NCI-H226 (cell line): ENCODE results near the gene ZNF503.

Experiments
- DNase-seq: peaks from one replicate; pipeline ENCODE4 v3.0.0-alpha.2; 2015

The ZNF503 gene

DNA sequence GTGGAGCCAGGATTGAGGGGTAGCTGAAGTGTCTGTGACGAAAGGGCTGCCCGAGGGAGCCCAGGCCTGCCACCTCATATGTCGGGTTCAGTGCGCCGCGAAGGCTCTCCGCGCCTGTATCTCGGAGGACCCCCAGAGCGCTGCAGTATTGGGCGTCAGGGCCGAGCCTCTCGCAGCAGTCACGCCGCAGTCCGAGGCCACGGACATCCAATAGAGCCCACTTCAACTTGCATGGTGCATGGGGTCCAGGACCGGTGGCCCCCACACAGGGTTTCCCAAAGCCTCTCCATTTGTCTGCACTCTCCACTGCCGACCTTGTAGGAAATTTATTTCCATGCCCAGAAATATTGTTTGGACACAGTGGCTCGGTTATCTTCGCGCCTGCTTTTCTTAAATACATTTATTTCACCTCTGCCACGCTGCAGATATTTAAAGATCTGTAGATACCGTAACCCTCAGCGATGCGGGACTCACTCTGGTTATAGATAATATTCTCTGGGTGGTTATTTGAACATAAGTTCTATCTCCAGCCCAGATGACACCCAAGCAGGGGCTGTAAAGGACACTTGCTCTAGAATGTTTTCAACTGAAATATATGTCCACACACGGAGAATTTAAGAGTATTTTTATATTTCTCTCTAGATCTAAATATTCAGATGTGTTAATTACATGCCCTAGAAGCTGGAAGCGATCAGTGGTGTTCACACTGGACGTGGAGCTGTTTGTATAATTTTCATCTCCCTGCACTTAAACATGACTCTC is 5.1 kb upstream of the ZNF503 start:
- no peak for DNase-seq

GRCh38 chr10:75405598-75406461 is 4.3 kb upstream of the ZNF503 start:
- no peak for DNase-seq

DNA sequence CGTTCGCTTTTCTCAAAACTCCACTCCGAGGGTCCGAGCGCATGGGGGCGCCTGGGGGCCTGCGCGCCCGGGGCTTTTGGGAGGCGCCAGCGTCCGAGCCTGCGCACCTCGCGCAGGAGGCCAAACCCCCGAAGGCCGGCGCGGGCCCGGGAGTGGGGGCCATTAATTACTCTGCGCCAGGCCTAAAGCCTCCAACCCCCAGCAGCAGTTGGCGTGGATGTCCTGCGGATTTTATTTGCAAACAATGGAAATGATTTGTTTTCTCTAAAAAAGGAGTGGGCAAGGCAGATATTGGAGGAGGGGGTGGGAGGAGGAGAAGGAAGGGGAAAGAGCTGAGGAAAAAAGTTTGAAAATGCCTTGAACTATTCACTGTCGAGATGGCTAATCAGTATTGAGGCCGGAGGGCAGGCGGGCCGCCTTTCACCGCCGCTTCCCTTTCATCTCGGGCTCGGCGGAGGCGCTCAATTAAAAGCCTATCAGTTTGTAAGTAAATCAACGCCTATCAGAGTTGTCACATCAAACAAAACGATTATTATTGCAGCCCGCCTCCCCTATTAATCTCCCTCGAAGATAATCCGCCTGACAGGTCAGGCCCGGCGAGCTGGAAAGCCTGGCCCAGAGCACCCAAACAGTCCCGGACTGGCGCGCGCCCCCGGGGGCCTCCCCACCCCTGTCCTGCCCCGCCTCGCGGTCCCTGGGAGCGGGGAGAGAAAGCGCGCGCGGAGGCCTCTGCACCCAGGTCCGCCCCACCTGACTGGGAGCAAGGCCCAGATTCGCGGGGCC is 3.4 kb upstream of the ZNF503 start:
- no peak for DNase-seq

GRCh38 chr10:75403939-75404814 is 2.6 kb upstream of the ZNF503 start:
- DNase-seq, result peak; percentile 24

GRCh38 chr10:75403144-75403938 is 1.8 kb upstream of the ZNF503 start:
- peak; percentile 68 for DNase-seq

DNA sequence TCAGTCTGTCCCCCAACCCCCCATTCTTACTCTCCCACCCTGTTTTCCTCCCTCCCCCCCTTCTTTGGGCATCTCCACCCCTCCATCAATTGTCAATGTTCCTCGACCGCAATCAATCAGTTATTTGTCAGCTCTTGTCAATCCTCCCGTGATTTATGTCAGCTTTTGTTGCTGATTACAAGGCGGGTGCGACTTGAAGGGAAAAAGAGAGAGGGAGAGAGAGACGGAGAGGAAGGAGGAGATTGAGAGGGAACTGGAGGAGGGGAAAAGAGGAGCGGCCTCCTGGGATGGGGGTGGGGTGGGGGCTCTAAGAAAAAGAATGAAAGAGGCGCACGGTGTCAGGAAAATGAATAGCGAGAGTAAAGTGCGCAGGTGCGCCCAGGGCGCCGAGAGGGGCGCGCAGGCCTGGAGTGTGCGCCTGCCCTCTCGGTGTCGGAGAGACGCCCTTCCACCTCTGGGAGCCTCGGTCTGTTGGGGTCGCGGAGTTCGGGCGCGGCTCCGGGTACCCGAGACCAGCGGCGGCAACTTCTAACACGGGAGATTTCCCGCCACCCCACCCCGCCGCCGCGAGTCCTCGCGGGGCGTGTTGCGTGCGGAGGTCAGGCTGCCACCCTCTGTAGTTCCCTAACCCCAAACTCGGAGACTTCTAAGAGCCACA is 1.1 kb upstream of the ZNF503 start:
- DNase-seq, result peak; percentile 80

GRCh38 chr10:75400771-75401568 is 594 bp downstream of the ZNF503 start:
- peak; percentile 45 for DNase-seq

- DNase-seq, result no peak
Measured at GRCh38 chr10:75400163-75400770, 1.3 kb downstream of the ZNF503 start.

GRCh38 chr10:75399461-75400162 is 2.0 kb downstream of the ZNF503 start:
- peak; percentile 49 for DNase-seq

GRCh38 chr10:75398692-75399460 is 2.7 kb downstream of the ZNF503 start:
- no peak for DNase-seq

GRCh38 chr10:75398200-75398691 is 3.3 kb downstream of the ZNF503 start:
- DNase-seq, result no peak

- no peak for DNase-seq
Measured at GRCh38 chr10:75397496-75398199, 3.9 kb downstream of the ZNF503 start.

DNA sequence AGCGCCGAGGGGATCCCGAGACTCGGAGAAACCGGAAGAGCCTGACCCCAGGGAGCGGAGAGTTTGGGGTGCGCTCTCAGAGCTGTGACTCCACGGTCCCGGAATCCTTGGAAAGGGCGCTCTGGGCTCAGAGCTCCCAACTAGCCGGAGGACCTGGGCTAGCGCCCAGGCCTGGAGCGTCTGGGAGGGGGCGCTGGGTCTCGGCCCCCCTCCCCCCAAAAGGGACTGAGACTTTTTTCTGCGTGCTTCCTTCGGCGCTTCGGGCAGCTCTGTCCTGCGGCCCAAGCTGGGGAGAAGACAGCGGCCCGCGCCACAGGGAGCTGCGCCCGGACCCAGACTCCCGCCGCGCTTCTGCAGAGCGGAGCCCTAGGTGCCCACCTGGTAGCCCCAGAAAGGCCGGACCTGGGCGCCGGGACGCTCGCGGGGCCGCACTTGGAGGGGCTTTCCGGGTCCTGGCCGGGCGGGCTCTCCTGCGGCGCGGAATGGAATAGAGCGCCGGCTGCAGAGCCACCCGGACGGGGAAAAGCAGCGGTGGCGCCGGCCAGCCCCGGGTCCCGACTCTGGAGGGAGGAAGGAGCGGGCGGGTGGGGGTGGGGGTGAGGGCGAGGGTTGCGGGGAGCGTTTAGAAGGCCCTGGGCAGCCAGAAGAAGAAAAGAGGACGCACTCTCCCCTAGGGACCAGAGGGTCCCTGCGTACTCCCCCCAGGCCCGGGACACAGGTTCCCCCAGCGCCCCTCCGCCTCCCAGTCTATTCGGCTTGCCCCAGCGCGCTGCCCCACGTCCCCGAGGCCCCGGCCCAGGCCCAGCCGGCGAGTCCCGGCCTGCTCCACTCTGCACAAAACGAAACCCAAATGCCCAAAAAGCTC is 4.7 kb downstream of the ZNF503 start:
- no peak for DNase-seq

DNA sequence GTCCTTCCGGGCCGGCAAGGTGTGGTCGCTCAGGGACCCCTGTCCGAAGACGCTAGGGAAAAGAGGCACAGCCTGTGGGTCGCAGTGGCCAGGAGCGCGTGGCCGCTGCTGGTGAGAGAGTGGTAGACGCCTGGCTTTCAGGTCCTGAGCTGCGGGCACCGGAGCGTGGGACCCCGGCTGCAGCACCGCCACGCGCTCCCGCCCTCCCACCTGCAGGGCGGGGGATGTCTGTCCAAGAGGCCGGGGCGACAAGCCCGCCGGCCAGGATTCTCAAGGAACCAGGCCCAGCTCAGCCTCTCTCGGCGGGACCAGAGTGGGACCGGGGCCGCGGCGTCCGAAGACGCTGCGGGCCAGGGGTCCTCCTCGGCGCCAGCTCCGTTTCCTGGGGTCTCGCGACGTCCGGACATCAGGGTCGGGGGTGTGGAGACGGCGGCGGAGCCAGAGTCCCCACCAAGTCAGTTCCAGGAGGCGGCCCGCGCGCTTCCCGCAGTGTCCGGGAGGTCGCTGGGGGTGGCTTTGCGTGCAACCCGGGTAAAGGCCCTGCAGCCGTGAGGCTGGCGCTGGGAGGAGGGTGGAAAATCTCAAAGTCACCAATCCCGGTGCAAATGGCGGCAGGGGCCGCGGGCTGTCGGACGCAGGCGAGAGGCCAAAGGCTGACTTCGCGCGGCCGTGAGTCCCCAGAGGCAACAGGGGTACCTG is 5.5 kb downstream of the ZNF503 start:
- no peak for DNase-seq
